SK-N-MC (cell line): ENCODE data around the gene CDH23.

Experiments used
- EZH2 ChIP-seq: fragments of 200-600 bp; sonication (generic); IDR thresholded peaks from one replicate; pipeline ENCODE4 v1.6.1; 2017; ENCODE audit warnings: antibody characterized with exemption
- POLR2AphosphoS5 ChIP-seq: IDR thresholded peaks from 2 replicates; pipeline ENCODE4 v1.6.1; 2012; ENCODE audit warnings: mild to moderate bottlenecking, low read depth, low read length, borderline replicate concordance

GRCh38 chr10:71372882-71373495, 23.7 kb upstream of the CDH23 start:
- no peak for TF ChIP-seq EZH2
- no peak for TF ChIP-seq POLR2AphosphoS5
